Measurements from ENCODE around the gene STAG1. TPM values are rescaled to one million over a fixed set of nuclear protein-coding genes. Genes with fewer than 3 reads are reported as not detected.

The STAG1 gene
- total and polyA plus RNA-seq, 9 of the 15 experiments (the other 6 are each of a cell fraction or from before 2014, with no cell fraction given): 2.7 to 17.7 (median 8.8) TPM

GRCh38 chr3:136789976-136790375 is 37.8 kb upstream of the STAG1 start:
- no peak overlapping the region for H2AFZ ChIP-seq (ENCODE audit: low read depth, low read length)
- no peak overlapping the region for H3K4me3 ChIP-seq
- in situ Hi-C loops (cut with MboI): no loop called here
- 27% methylated on average over 1 of the region's 1 CpG for WGBS (ENCODE audit: insufficient coverage, low coverage, missing lambda C conversion rate)
- no peak for FAIRE-seq
- no peaks in the 10 kb centered on the region for H3K27me3 ChIP-seq (ENCODE audit: control insufficient read depth in 2 of 2, insufficient read depth in 2 of 2, low read length in 2 of 2)
- no peak for ATAC-seq
- ChIA-PET POLR2A (no interaction called here), CTCF (ENCODE audit: low intra/inter-chr PET ratio) (no interaction called here)
- no TSS peak for BruUV-seq (replicated peaks)
- peaks cover 6 to 8% of the 10 kb centered on the region in 2 experiments for H3K4me1 ChIP-seq (replicated peaks in 1 of 2; ENCODE audit: control insufficient read depth in 2 of 2, insufficient read depth in 2 of 2, low read length in 2 of 2)
- DNase-seq (ENCODE audit: extremely low read depth in 1 of 4, low spot score in 3 of 4): no peak
- no peaks in the 10 kb centered on the region for H4K20me1 ChIP-seq (replicated peaks; ENCODE audit: control insufficient read depth, insufficient read depth, low read length)
- H3K36me3 ChIP-seq (ENCODE audit: control insufficient read depth, insufficient read depth, low read length): no peaks in the 10 kb centered on the region
- H3K79me2 ChIP-seq (ENCODE audit: control insufficient read depth, insufficient read depth, low read length): no peaks in the 10 kb centered on the region
- H3K4me2 ChIP-seq (ENCODE audit: insufficient read depth, low read length): no peak overlapping the region
- intact Hi-C loops (cut with micrococcal nuclease): no loop called here
- no peak overlapping the region for H3K9ac ChIP-seq (ENCODE audit: insufficient read depth in 1 of 2, low read depth in 2 of 2, low read length in 2 of 2)
- no peaks in the 10 kb centered on the region for H3K9me3 ChIP-seq (replicated peaks; ENCODE audit: control insufficient read depth, insufficient read depth, low read depth, low read length)
- no peaks in the 10 kb centered on the region for H3K9me1 ChIP-seq (ENCODE audit: control insufficient read depth, insufficient read depth, low read length)
- no peak overlapping the region for H3K27ac ChIP-seq (ENCODE audit: extremely low read depth, low read depth, low read length)
- TF ChIP-seq SMC3 (conservative IDR thresholded peaks at IDR 0.05; ENCODE audit: insufficient read depth, low read depth, low read length): no peak
- TF ChIP-seq REST (IDR thresholded peaks at IDR 0.05; ENCODE audit: borderline replicate concordance): no peak
- no peak for TF ChIP-seq REST (CRISPR knock-in tag; IDR thresholded peaks at IDR 0.05; ENCODE audit: low read depth)
- TF ChIP-seq NFIX (CRISPR knock-in tag; IDR thresholded peaks at IDR 0.05; ENCODE audit: low read depth): no peak
- TF ChIP-seq BDP1 (IDR thresholded peaks at IDR 0.05; ENCODE audit: insufficient read depth, insufficient read length): no peak
- no peak for TF ChIP-seq PHB (CRISPR knock-in tag; IDR thresholded peaks at IDR 0.05)
- no peak for TF ChIP-seq ZBTB49 (CRISPR knock-in tag; IDR thresholded peaks at IDR 0.05; ENCODE audit: borderline replicate concordance)
- no peak for TF ChIP-seq TAF9B (IDR thresholded peaks at IDR 0.05; ENCODE audit: partially characterized antibody)

Measured in K562 (cell line).